Fibroblast of skin of right biceps (primary cell): ENCODE measurements around the gene FCGR3B.
A peak's percentile ranks its signal among the peaks of the same experiment; 100 is the strongest.
"Not testable (repeated sequence)": the region's sequence is repeated elsewhere in the genome, so short reads cannot be mapped to it uniquely, and the experiment has no call there.

Experiments used
- DNase-seq: peaks from one replicate; pipeline ENCODE4 v3.0.0-alpha.2; 2013

FCGR3B gene

GRCh38 chr1:161631076-161631475 is at the start of gene FCGR3B:
Gene FCGR3B, minus strand, starts transcription at chr1:161631176. Its CDS starts 82 bp downstream, at chr1:161631094.
- DNase-seq: no peak

- no peak for DNase-seq
Observed at GRCh38 chr1:161678500-161678899, 47.5 kb upstream of the FCGR3B start.

- DNase-seq: no peak
Observed at GRCh38 chr1:161676958-161677689, 46.1 kb upstream of the FCGR3B start.

- DNase-seq: no peak
Observed at GRCh38 chr1:161676441-161676840, 45.5 kb upstream of the FCGR3B start.

- DNase-seq: not testable (repeated sequence)
Observed at GRCh38 chr1:161674908-161675307, 43.9 kb upstream of the FCGR3B start.

DNA sequence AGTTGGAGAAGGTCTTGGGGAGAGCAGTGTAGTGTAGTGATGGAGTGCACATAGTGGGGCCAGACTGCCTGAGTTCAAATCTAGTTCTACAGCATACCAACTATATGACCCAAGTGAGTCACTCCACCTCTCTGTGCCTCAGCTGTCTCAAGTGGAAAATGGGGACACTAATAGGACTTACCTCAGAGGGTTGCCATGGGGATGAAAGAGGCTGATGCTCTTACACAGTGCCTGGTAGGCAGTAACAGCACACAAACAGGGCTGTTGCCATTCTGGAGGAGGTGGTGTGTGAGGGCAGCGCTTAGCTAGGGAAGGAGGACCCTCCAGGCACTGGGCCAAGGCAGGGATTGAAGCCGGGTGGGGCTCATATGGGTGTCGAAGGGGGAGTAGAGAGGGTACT is 43.5 kb upstream of the FCGR3B start:
- not testable (repeated sequence) for DNase-seq

DNA sequence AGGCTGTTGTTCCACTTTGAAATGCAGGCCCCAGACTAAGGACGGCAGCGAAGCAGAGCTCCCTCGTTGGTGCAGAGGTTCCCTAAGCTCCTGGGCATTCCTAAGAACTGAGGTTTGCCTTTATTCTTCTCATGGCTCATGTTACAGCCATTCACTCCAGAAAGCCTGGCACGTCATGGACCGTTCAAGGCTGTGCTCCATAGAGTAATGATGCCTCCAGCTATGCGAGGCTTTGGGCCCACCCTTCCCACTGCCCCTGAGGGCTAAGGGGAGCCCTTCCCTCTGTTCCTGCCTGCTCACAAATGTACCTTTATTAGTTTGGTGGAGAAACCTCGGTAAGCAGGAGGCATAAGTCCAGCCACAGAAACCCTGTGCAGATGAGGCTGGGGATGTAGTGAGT is 42.5 kb upstream of the FCGR3B start:
- DNase-seq: peak; percentile 22

GRCh38 chr1:161671045-161672020 is 40.4 kb upstream of the FCGR3B start:
- peak; percentile 5 for DNase-seq

DNA sequence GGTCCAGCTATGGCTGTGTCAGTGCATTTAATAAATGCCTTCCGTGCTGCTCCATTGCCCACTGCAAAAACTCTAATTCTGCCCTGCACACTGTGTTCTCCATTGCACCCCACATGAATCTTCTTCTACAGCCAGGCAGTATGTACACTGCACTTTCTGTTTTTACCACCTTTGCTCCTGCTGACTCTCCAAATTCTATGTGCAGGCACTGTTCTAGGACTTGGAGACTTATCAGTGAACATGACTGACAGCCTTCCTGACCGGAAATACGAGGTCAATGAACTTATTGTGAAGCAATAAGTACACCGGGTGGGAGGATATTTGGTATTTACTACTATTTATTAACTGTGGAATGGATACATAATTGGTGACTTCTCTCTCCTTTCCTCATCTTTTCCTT is 33.7 kb upstream of the FCGR3B start:
- not testable (repeated sequence) for DNase-seq

GRCh38 chr1:161663569-161663968 is 32.6 kb upstream of the FCGR3B start:
- not testable (repeated sequence) for DNase-seq

GRCh38 chr1:161662684-161663339 is 31.8 kb upstream of the FCGR3B start, which contains the start of gene FCGR2B:
Gene FCGR2B, plus strand, starts transcription at chr1:161663143. Its CDS starts 99 bp downstream, at chr1:161663242.
- DNase-seq: not testable (repeated sequence)

DNA sequence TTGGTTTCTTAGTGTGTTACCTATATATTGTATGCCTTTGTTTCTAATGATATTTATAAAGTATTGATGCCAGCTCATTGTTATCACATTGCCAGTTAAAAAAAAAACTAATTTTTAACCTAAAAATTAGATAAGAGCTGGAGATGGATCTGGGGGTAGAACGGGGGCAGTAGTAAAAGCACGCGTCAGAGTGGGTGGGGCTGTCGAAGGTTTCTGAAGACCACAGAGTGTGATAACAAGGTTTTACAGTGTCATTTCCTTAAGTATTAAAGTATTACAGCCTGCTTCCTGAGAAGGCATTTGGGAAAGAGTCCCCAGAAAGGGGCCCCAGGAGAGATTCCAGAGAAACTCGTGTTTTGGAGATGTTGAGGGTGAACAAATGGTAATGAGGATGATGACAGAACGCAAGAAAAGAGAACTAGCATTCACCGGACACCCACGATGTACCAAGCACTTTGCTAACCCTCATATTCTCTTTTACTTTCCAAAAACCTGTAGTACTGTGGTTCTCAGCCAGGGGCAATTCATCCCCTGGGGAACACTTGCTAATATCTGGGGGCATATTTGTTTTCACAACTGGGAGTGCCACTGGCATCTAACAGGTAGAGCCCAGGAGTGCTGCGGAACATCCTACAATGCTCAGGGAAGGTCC is 30.8 kb upstream of the FCGR3B start:
- DNase-seq: not testable (repeated sequence)

DNA sequence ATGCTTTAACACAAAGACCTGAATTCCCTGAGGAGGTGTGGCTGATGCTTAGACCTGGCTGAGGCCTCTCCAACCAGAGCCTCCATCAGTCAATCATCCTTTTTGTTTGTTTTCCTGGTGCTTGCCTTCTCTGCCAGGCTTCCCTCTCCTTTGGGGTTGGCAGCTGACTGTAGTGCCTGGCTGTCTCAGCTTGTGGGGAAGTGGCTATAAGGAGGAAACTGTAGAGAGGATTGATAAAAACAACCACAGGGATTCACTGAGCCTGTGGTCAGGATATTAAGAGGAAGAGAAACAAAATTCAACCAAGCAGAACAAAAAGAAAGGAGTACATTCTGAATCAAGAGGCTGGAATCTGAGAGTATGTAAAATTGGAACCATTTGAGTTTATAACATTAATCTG is 27.5 kb upstream of the FCGR3B start:
- DNase-seq: not testable (repeated sequence)

DNA sequence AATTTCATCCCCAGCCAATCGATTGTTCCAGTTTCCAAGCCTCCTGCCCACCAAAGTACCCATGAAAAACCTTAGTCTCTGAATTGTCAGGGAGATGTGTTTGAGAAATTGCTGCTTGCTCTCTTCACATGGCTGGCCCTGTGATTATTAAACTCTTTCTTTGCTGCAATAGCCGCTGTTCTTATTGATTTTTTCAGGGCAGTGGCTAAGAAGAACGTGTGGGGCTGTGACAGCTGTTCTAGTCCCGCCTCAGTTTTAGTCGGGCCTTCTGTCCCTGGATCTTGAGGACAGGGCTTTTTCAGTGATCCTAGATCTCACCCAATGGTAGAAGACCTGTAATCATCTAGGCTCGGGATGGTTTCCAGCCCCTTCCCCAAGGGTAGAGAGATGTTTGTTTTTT is 23.0 kb upstream of the FCGR3B start:
- DNase-seq: not testable (repeated sequence)

- not testable (repeated sequence) for DNase-seq
Observed at GRCh38 chr1:161653541-161653940, 22.6 kb upstream of the FCGR3B start.

- peak; percentile 57 for DNase-seq
Observed at GRCh38 chr1:161647507-161648360, 16.8 kb upstream of the FCGR3B start.

DNA sequence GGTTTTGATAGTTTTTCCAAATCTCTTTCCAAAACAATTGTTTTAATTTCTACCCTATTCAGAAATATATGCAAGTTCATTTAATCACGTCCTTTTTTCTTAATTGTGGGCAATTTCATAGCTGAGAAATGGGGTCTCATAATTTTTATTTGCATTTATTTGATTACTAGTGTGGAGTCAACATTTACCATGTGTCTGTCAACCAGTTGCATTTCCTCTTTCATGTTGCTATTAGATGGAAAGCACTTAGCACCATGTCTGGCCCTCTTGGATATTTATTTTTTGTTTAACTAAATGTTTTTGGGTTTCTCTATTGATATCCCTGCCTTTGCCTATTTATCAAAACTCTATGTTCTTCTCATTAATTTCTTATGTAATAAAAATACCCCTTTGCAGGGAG is 13.9 kb upstream of the FCGR3B start:
- not testable (repeated sequence) for DNase-seq

DNA sequence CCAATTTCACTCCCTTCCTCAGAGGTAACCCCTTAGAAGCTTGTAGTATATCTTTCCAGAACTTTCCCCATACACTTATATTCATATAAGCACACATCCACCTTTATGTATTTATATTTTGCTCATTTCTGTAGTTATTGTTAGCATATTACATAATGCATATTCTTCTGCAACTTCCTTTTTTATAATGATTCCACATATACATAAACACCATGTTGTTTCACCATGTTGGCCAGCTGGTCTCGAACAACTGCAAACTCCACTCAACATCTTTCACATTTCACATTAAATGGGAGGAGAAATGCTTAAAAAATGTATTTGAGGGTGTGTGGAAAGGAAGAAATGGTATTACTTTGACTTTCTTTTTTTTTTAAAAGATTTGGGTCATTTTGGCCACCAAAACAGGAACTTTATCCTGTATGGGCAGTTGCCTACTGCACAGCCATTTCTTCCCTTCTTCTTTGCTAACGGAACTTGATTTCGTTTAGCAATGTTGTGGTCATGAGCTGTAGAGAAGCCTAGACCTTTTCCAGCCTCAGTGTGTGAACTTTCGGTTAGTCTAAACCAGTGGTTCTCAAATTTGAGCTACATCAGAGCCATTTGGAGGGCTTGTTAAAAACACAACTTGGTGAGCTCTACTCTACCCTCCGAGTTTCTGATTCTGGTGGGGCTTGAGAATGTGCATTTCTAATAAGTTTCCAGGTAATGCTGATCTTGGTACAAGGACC is 12.7 kb upstream of the FCGR3B start:
- not testable (repeated sequence) for DNase-seq

DNA sequence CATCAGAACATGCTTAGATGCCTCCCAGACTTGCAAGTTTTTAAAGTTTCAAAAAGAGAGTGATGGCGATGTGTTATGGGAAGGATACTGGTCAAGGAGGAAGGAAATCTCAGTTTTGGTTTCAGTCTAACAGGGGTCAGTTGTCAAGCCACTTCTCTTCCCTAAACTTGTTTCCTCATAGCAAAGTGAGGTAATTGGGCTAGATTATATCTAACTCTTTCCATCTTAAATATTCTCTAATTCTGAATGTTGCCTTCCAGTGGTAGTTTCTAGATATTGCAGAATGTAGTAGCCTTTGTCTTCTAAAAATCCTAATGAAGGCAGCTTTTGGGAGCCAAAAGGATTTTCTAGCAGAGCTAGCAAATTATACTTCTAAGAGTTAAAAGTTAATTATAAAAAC is 11.7 kb upstream of the FCGR3B start:
- DNase-seq: not testable (repeated sequence)

- DNase-seq: not testable (repeated sequence)
Observed at GRCh38 chr1:161639203-161639602, 8.2 kb upstream of the FCGR3B start.
